HepG2 (cell line): ENCODE results near the gene SRSF2. TPM values are rescaled to one million over a fixed set of nuclear protein-coding genes. Genes with fewer than 3 reads are reported as not detected.

ENCODE experiments used
- ARNT ChIP-seq: fragments of 450-650 bp; IDR thresholded peaks from 2 replicates; pipeline ENCODE4 v1.6.1; 2017
- BRCA1 ChIP-seq: sonication (generic); formaldehyde crosslinking; IDR thresholded peaks from 2 replicates; pipeline ENCODE4 v1.4.0; 2020; ENCODE audit warnings: missing genetic modification reagents
- CAMTA2 ChIP-seq: sonication (generic); formaldehyde crosslinking; IDR thresholded peaks from 2 replicates; pipeline ENCODE4 v1.4.0; 2020; ENCODE audit warnings: mild to moderate bottlenecking, missing genetic modification reagents, borderline replicate concordance
- HCFC1 ChIP-seq: fragments of 150-350 bp; IDR thresholded peaks from 2 replicates; pipeline ENCODE4 v1.6.1; 2014; ENCODE audit warnings: low read depth, low read length
- KDM2A ChIP-seq: sonication (generic); formaldehyde crosslinking; IDR thresholded peaks from 2 replicates; pipeline ENCODE4 v1.4.0; 2020; ENCODE audit warnings: low read depth, missing genetic modification reagents, borderline replicate concordance
- POGZ ChIP-seq: sonication (generic); formaldehyde crosslinking; IDR thresholded peaks from 2 replicates; pipeline ENCODE4 v1.4.0; 2020; ENCODE audit warnings: mild to moderate bottlenecking, missing genetic modification reagents
- TFDP2 ChIP-seq: sonication (generic); formaldehyde crosslinking; IDR thresholded peaks from 2 replicates; pipeline ENCODE4 v1.4.0; 2020; ENCODE audit warnings: missing genetic modification reagents
- TOE1 ChIP-seq: sonication (generic); formaldehyde crosslinking; IDR thresholded peaks from 2 replicates; pipeline ENCODE4 v1.4.0; 2020; ENCODE audit warnings: mild to moderate bottlenecking, missing genetic modification reagents
- XRCC5 ChIP-seq: fragments of 200-400 bp; formaldehyde crosslinking; optimal IDR thresholded peaks from 2 replicates; pipeline ENCODE3; 2017; ENCODE audit warnings: mild to moderate bottlenecking, low read length
- ZNF260 ChIP-seq: sonication (generic); formaldehyde crosslinking; IDR thresholded peaks from 2 replicates; pipeline ENCODE4 v1.4.0; 2020; ENCODE audit warnings: missing genetic modification reagents, low read depth, mild to moderate bottlenecking, borderline replicate concordance
- ZNF274 ChIP-seq: sonication (generic); formaldehyde crosslinking; IDR thresholded peaks from 2 replicates; pipeline ENCODE4 v1.5.1; 2020; ENCODE audit warnings: mild to moderate bottlenecking, missing genetic modification reagents
- ZNF350 ChIP-seq: sonication (generic); formaldehyde crosslinking; IDR thresholded peaks from 2 replicates; pipeline ENCODE4 v1.4.0; 2020; ENCODE audit warnings: mild to moderate bottlenecking, low read depth, missing genetic modification reagents, borderline replicate concordance
- ZNF550 ChIP-seq: sonication (generic); formaldehyde crosslinking; IDR thresholded peaks from 2 replicates; pipeline ENCODE4 v1.4.0; 2020; ENCODE audit warnings: mild to moderate bottlenecking, missing genetic modification reagents, borderline replicate concordance
- ZNF577 ChIP-seq: sonication (generic); formaldehyde crosslinking; IDR thresholded peaks from 2 replicates; pipeline ENCODE4 v1.4.0; 2020; ENCODE audit warnings: mild to moderate bottlenecking, low read depth, missing genetic modification reagents, borderline replicate concordance
- ZNF609 ChIP-seq: sonication (generic); formaldehyde crosslinking; IDR thresholded peaks from 2 replicates; pipeline ENCODE4 v1.4.0; 2020; ENCODE audit warnings: mild to moderate bottlenecking, missing genetic modification reagents, borderline replicate concordance
- ZNF616 ChIP-seq: sonication (generic); formaldehyde crosslinking; IDR thresholded peaks from 2 replicates; pipeline ENCODE4 v1.5.0; 2020; ENCODE audit warnings: low read depth, mild to moderate bottlenecking, missing genetic modification reagents
- ZNF644 ChIP-seq: IDR thresholded peaks from 2 replicates; pipeline ENCODE4 v1.6.1; 2016; ENCODE audit warnings: low read depth
- ZNF670 ChIP-seq: sonication (generic); formaldehyde crosslinking; IDR thresholded peaks from 2 replicates; pipeline ENCODE4 v1.8.0; 2022; ENCODE audit warnings: mild to moderate bottlenecking, missing genetic modification reagents, borderline replicate concordance
- ZNF691 ChIP-seq: sonication (generic); formaldehyde crosslinking; IDR thresholded peaks from 2 replicates; pipeline ENCODE4 v1.4.0; 2020; ENCODE audit warnings: missing genetic modification reagents, low read depth, mild to moderate bottlenecking, borderline replicate concordance
- ZNF841 ChIP-seq: sonication (generic); formaldehyde crosslinking; IDR thresholded peaks from 2 replicates; pipeline ENCODE4 v1.8.1; 2023; ENCODE audit warnings: missing genetic modification reagents, borderline replicate concordance
- ZNF891 ChIP-seq: sonication (generic); formaldehyde crosslinking; IDR thresholded peaks from 2 replicates; pipeline ENCODE4 v1.5.0; 2020; ENCODE audit warnings: mild to moderate bottlenecking, missing genetic modification reagents
- polyA plus RNA-seq, 8 experiments: library from polyadenylated mRNA; depleted of rRNA in 3 of 8; stranded (reverse) in 7 of 8; unstranded in 1 of 8; fragments of >200 nt; fragmentation: Illumina TruSeq in 4 of 8; extraction: Trizol in 4 of 8; gene quantifications; 2 replicates each; pipeline versions ENCODE4 v1.2.1 to v1.2.3, GENCODE V29; 2011 to 2016; ENCODE audit warnings: low read depth in 4 of 8, missing spikeins in 1 of 8, mixed read lengths in 1 of 8; ENCODE audit not compliant: insufficient read depth in 1 of 8
- total RNA-seq, 5 experiments: library from RNA; depleted of rRNA; stranded (reverse); fragments of >200 nt; fragmentation: Illumina TruSeq; extraction: Trizol; gene quantifications; 2 replicates each; pipeline ENCODE4 v1.2.3, GENCODE V29; 2016; ENCODE audit warnings: low read depth in 1 of 5
- TF ChIP-seq, protein P1 (sequence below): IDR thresholded peaks from 2 replicates; pipeline ENCODE4 v1.6.1; 2016; ENCODE audit warnings: mild to moderate bottlenecking

SRSF2 gene
- total and polyA plus RNA-seq, 2 of the 13 experiments (the other 11 are each of a cell fraction or from before 2014, with no cell fraction given), result 306 to 319 TPM

- TF ChIP-seq ZNF616 (CRISPR knock-in tag) (0 out of 2 replicates have a peak, but pooled peaks have one; percentile 86), CAMTA2 (CRISPR knock-in tag) (no peak), ZNF609 (CRISPR knock-in tag) (peak; percentile 63), KDM2A (CRISPR knock-in tag) (peak; percentile 14), XRCC5 (no peak), BRCA1 (no peak), ZNF350 (CRISPR knock-in tag) (peak; percentile 63), ZNF260 (CRISPR knock-in tag) (no peak), TOE1 (CRISPR knock-in tag) (no peak), ZNF891 (no peak), ZNF644 (CRISPR knock-in tag) (0 out of 2 replicates have a peak, but pooled peaks have one; percentile 20), ARNT (no peak), ZNF691 (no peak; the same call in 1 of the 2 replicates), HCFC1 (peak; percentile 92), TFDP2 (no peak; the same call in 1 of the 2 replicates), ZNF577 (0 out of 2 replicates have a peak, but pooled peaks have one; percentile 31), ZNF670 (CRISPR knock-in tag) (no peak), ZNF841 (CRISPR knock-in tag) (no peak), POGZ (CRISPR knock-in tag) (no peak), ZNF274 (no peak), ZNF550 (CRISPR knock-in tag) (no peak)
- TF ChIP-seq, protein P1, sequence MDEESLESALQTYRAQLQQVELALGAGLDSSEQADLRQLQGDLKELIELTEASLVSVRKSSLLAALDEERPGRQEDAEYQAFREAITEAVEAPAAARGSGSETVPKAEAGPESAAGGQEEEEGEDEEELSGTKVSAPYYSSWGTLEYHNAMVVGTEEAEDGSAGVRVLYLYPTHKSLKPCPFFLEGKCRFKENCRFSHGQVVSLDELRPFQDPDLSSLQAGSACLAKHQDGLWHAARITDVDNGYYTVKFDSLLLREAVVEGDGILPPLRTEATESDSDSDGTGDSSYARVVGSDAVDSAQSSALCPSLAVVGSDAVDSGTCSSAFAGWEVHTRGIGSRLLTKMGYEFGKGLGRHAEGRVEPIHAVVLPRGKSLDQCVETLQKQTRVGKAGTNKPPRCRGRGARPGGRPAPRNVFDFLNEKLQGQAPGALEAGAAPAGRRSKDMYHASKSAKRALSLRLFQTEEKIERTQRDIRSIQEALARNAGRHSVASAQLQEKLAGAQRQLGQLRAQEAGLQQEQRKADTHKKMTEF (CRISPR knock-in tag), result peak; percentile 93
Observed at GRCh38 chr17:76737676-76738467, 741 bp upstream of the SRSF2 start, which contains the start of gene MFSD11 (continued).
